Endodermal cell (in vitro differentiated cells): Measurements from ENCODE around the gene ZC3H4. TPM values are rescaled to one million over a fixed set of nuclear protein-coding genes. Genes with fewer than 3 reads are reported as not detected.

Source experiments
- DNase-seq: peaks from one replicate; pipeline ENCODE4 v3.0.0-alpha.2; 2017
- H3K27ac ChIP-seq: 2 replicates; pipeline ENCODE4 v1.5.1; 2013; ENCODE audit warnings: mild to moderate bottlenecking, low read depth, low read length, moderate library complexity
- H3K27me3 ChIP-seq: 2 replicates; pipeline ENCODE4 v1.6.1; 2013; ENCODE audit warnings: mild to moderate bottlenecking, low read length, moderate library complexity; ENCODE audit not compliant: insufficient read depth, control insufficient read depth, poor library complexity, severe bottlenecking
- H3K36me3 ChIP-seq: 2 replicates; pipeline ENCODE4 v1.7.0; 2013; ENCODE audit warnings: mild to moderate bottlenecking, low read length, moderate library complexity; ENCODE audit not compliant: control insufficient read depth, insufficient read depth
- H3K4me1 ChIP-seq: one replicate; pipeline ENCODE4 v1.7.0; 2013; ENCODE audit warnings: low read length; ENCODE audit not compliant: control insufficient read depth, insufficient read depth
- H3K4me3 ChIP-seq: 2 replicates; pipeline ENCODE4 v1.5.1; 2013; ENCODE audit warnings: mild to moderate bottlenecking, low read length, moderate library complexity
- H3K9ac ChIP-seq: 2 replicates; pipeline ENCODE4 v1.6.1; 2013; ENCODE audit warnings: mild to moderate bottlenecking, low read length, moderate library complexity; ENCODE audit not compliant: poor library complexity, severe bottlenecking; ENCODE audit errors: extremely low read depth
- H3K9me3 ChIP-seq: 2 replicates; pipeline ENCODE4 v1.6.1; 2013; ENCODE audit warnings: mild to moderate bottlenecking, low read length, moderate library complexity; ENCODE audit not compliant: control insufficient read depth
- H3K27ac Mint-ChIP-seq: 2 replicates; pipeline ENCODE4 v1.8.0; 2020; ENCODE audit warnings: mixed read lengths
- H3K27me3 Mint-ChIP-seq: 2 replicates; pipeline ENCODE4 v1.8.0; 2021; ENCODE audit warnings: mild to moderate bottlenecking, mixed read lengths; ENCODE audit not compliant: insufficient read depth
- H3K36me3 Mint-ChIP-seq: 2 replicates; pipeline ENCODE4 v1.8.0; 2020; ENCODE audit warnings: low read depth, mixed read lengths
- H3K4me1 Mint-ChIP-seq: 2 replicates; pipeline ENCODE4 v1.8.0; 2020; ENCODE audit warnings: mixed read lengths
- H3K4me3 Mint-ChIP-seq: 2 replicates; pipeline ENCODE4 v1.8.0; 2020; ENCODE audit warnings: mild to moderate bottlenecking, moderate library complexity, mixed read lengths
- H3K9me3 Mint-ChIP-seq: 2 replicates; pipeline ENCODE4 v1.8.0; 2020; ENCODE audit warnings: mild to moderate bottlenecking, mixed read lengths
- CTCF ChIP-seq: fragments of 200-600 bp; sonication (generic); conservative IDR thresholded peaks from 2 replicates; pipeline ENCODE4 v1.5.0; 2021; ENCODE audit warnings: antibody characterized with exemption, mild to moderate bottlenecking
- WGBS, 2 experiments: methylation state at CpG; one replicate each; pipeline versions ENCODE4 v1.1.5 to v1.1.7; 2013; ENCODE audit warnings: missing lambda C conversion rate in 2 of 2, mixed read lengths in 1 of 2; ENCODE audit not compliant: insufficient coverage in 1 of 2, insufficient read length in 1 of 2; 5-methylcytosine and 5-hydroxymethylcytosine counted together
- total RNA-seq, 2 donors: library from RNA; stranded (reverse); fragmentation: NEBNext Ultra II Directional in 1 of 2; extraction: Animal tissue kit (Norgen Biotek cat#: 25700) in 1 of 2; gene quantifications; 2 replicates in 1 of 2; 3 replicates in 1 of 2; pipeline ENCODE4 v1.2.1, GENCODE V29; 2021

The ZC3H4 gene
- total RNA-seq, 2 donors from 2014 or later, result 64.9 to 82.5 TPM

GRCh38 chr19:47047763-47048405 lies 65.7 kb downstream of the ZC3H4 start:
- Mint-ChIP-seq H3K27me3 (peaks cover 2% of the 10 kb centered on the region), H3K27ac (peak overlapping the region; percentile 95), H3K4me3 (peak overlapping the region; percentile 93), H3K36me3 (peaks cover 2% of the 10 kb centered on the region), H3K9me3 (no peaks in the 10 kb centered on the region), H3K4me1 (peaks cover 31% of the 10 kb centered on the region)
- no peak for TF ChIP-seq CTCF
- Histone ChIP-seq H3K9ac (peak overlapping the region; percentile 47), H3K4me3 (peak overlapping the region; percentile 87), H3K27ac (peak overlapping the region; percentile 49), H3K27me3 (no peaks in the 10 kb centered on the region), H3K9me3 (no peaks in the 10 kb centered on the region), H3K4me1 (no peaks in the 10 kb centered on the region), H3K36me3 (no peaks in the 10 kb centered on the region)
- WGBS, 2 experiments, result 1 to 11% methylated on average over 7 to 42 of the region's 42 CpGs
- DNase-seq, result peak; percentile 95

GRCh38 chr19:47047272-47047762 lies 66.3 kb downstream of the ZC3H4 start:
- Mint-ChIP-seq H3K4me3 (peak overlapping the region; percentile 93), H3K27ac (peak overlapping the region; percentile 52), H3K4me1 (peaks cover 25% of the 10 kb centered on the region), H3K36me3 (peaks cover 2% of the 10 kb centered on the region), H3K9me3 (no peaks in the 10 kb centered on the region), H3K27me3 (no peaks in the 10 kb centered on the region)
- Histone ChIP-seq H3K4me1 (no peaks in the 10 kb centered on the region), H3K27me3 (no peaks in the 10 kb centered on the region), H3K9ac (peak overlapping the region; percentile 47), H3K9me3 (no peaks in the 10 kb centered on the region), H3K36me3 (no peaks in the 10 kb centered on the region), H3K4me3 (peak overlapping the region; percentile 87), H3K27ac (no peak overlapping the region)
- TF ChIP-seq CTCF, result no peak
- WGBS, 2 experiments, result 83 to 92% methylated on average over 8 to 13 of the region's 13 CpGs
- no peak for DNase-seq

GRCh38 chr19:47045867-47046470 lies 67.6 kb downstream of the ZC3H4 start:
- WGBS, 2 experiments, result 96 to 98% methylated on average over 30 to 45 of the region's 45 CpGs
- no peak for TF ChIP-seq CTCF
- DNase-seq, result peak; percentile 45

More at GRCh38 chr19:47045867-47046470, 67.6 kb downstream of the ZC3H4 start:
- no peaks in the 10 kb centered on the region for H3K9me3 Mint-ChIP-seq
- H3K36me3 Mint-ChIP-seq, result peaks cover 6% of the 10 kb centered on the region
- H3K4me1 Mint-ChIP-seq, result peaks cover 19% of the 10 kb centered on the region
- Histone ChIP-seq H3K27ac (no peak overlapping the region), H3K9me3 (no peaks in the 10 kb centered on the region), H3K36me3 (no peaks in the 10 kb centered on the region), H3K4me3 (no peak overlapping the region), H3K4me1 (no peaks in the 10 kb centered on the region), H3K27me3 (no peaks in the 10 kb centered on the region), H3K9ac (no peak overlapping the region)
- H3K27me3 Mint-ChIP-seq, result no peaks in the 10 kb centered on the region
- H3K4me3 Mint-ChIP-seq, result no peak overlapping the region
- no peak overlapping the region for H3K27ac Mint-ChIP-seq
